Nephron (organoid): Measurements from ENCODE around the gene PHLPP1.

ENCODE experiments used
- H3K27ac Mint-ChIP-seq, 3 experiments: 2 replicates each; pipeline ENCODE4 v1.8.0; 2020; ENCODE audit warnings: mixed read lengths in 3 of 3, mild to moderate bottlenecking in 2 of 3, moderate library complexity in 1 of 3
- H3K27me3 Mint-ChIP-seq: 2 replicates; pipeline ENCODE4 v1.8.0; 2021; ENCODE audit warnings: low read depth, mild to moderate bottlenecking, moderate library complexity, mixed read lengths
- H3K36me3 Mint-ChIP-seq: 2 replicates; pipeline ENCODE4 v1.8.0; 2020; ENCODE audit warnings: low read depth, mixed read lengths
- H3K4me1 Mint-ChIP-seq: 2 replicates; pipeline ENCODE4 v1.8.0; 2020; ENCODE audit warnings: mixed read lengths
- H3K4me3 Mint-ChIP-seq, 3 experiments: 2 replicates each; pipeline ENCODE4 v1.8.0; 2020; ENCODE audit warnings: mild to moderate bottlenecking in 3 of 3, mixed read lengths in 3 of 3, moderate library complexity in 2 of 3
- H3K9me3 Mint-ChIP-seq: 2 replicates; pipeline ENCODE4 v1.8.0; 2020; ENCODE audit warnings: mixed read lengths
- CTCF ChIP-seq, 3 experiments: fragments of 200-600 bp; sonication (generic); IDR thresholded peaks; one replicate each; pipeline ENCODE4 v1.5.0; 2021; ENCODE audit warnings: antibody characterized with exemption in 3 of 3; ENCODE audit not compliant: unreplicated experiment in 3 of 3

Gene PHLPP1

GRCh38 chr18:62715436-62715758 is at the start of gene PHLPP1:
Gene PHLPP1 (plus strand): TSS chr18:62715541. CDS start chr18:62715684, 143 bp downstream.
- peaks cover 39% of the 10 kb centered on the region for H3K4me1 Mint-ChIP-seq
- no peaks in the 10 kb centered on the region for H3K27me3 Mint-ChIP-seq

GRCh38 chr18:62669225-62669624 is 46.1 kb upstream of the PHLPP1 start:
- peaks cover 20% of the 10 kb centered on the region for H3K9me3 Mint-ChIP-seq
- TF ChIP-seq CTCF (IDR thresholded peaks at IDR 0.05; ENCODE audit: unreplicated experiment in 3 of 3), result no peak
- H3K4me1 Mint-ChIP-seq, result no peaks in the 10 kb centered on the region
- no peaks in the 10 kb centered on the region for H3K36me3 Mint-ChIP-seq
- no peak overlapping the region for H3K27ac Mint-ChIP-seq
- H3K4me3 Mint-ChIP-seq, result no peak overlapping the region
- no peaks in the 10 kb centered on the region for H3K27me3 Mint-ChIP-seq

More at GRCh38 chr18:62715436-62715758, at the start of gene PHLPP1:
- no peaks in the 10 kb centered on the region for H3K9me3 Mint-ChIP-seq
- H3K27ac Mint-ChIP-seq, result peak within 1 kb of the TSS; percentile 94 to 97 (median 95)
- H3K36me3 Mint-ChIP-seq, result no peaks in the 10 kb centered on the region
- no peak for TF ChIP-seq CTCF (IDR thresholded peaks at IDR 0.05; ENCODE audit: unreplicated experiment in 3 of 3)
- H3K4me3 Mint-ChIP-seq, result peak within 1 kb of the TSS; percentile 83 to 86 (median 84)

- H3K9me3 Mint-ChIP-seq, result peaks cover 28% of the 10 kb centered on the region
- H3K27ac Mint-ChIP-seq, result no peak overlapping the region
- H3K4me1 Mint-ChIP-seq, result no peaks in the 10 kb centered on the region
- TF ChIP-seq CTCF (IDR thresholded peaks at IDR 0.05; ENCODE audit: unreplicated experiment in 3 of 3), result no peak
- no peaks in the 10 kb centered on the region for H3K27me3 Mint-ChIP-seq
- no peaks in the 10 kb centered on the region for H3K36me3 Mint-ChIP-seq
- H3K4me3 Mint-ChIP-seq, result no peak overlapping the region
These were observed 44.8 kb upstream of the PHLPP1 start for GRCh38 chr18:62670573-62670972.

- Mint-ChIP-seq H3K4me1 (no peaks in the 10 kb centered on the region), H3K4me3 (no peak overlapping the region), H3K27ac (no peak overlapping the region), H3K36me3 (no peaks in the 10 kb centered on the region), H3K9me3 (peaks cover 28% of the 10 kb centered on the region), H3K27me3 (no peaks in the 10 kb centered on the region)
- no peak for TF ChIP-seq CTCF (IDR thresholded peaks at IDR 0.05; ENCODE audit: unreplicated experiment in 3 of 3)
These were observed 42.7 kb upstream of the PHLPP1 start for GRCh38 chr18:62672600-62672999.

- no peak overlapping the region for H3K4me3 Mint-ChIP-seq
- H3K4me1 Mint-ChIP-seq, result no peaks in the 10 kb centered on the region
- H3K9me3 Mint-ChIP-seq, result peaks cover 8% of the 10 kb centered on the region
- no peaks in the 10 kb centered on the region for H3K27me3 Mint-ChIP-seq
- H3K36me3 Mint-ChIP-seq, result no peaks in the 10 kb centered on the region
- no peak for TF ChIP-seq CTCF (IDR thresholded peaks at IDR 0.05; ENCODE audit: unreplicated experiment in 3 of 3)
- no peak overlapping the region for H3K27ac Mint-ChIP-seq
These were observed 36.4 kb upstream of the PHLPP1 start for GRCh38 chr18:62678847-62679485.

GRCh38 chr18:62682371-62682770 is 33.0 kb upstream of the PHLPP1 start:
- TF ChIP-seq CTCF (IDR thresholded peaks at IDR 0.05; ENCODE audit: unreplicated experiment in 3 of 3), result no peak
- no peaks in the 10 kb centered on the region for H3K4me1 Mint-ChIP-seq
- H3K9me3 Mint-ChIP-seq, result no peaks in the 10 kb centered on the region
- H3K27ac Mint-ChIP-seq, result peak overlapping the region in 1 of 3 experiments; percentile 6
- no peaks in the 10 kb centered on the region for H3K36me3 Mint-ChIP-seq
- no peak overlapping the region for H3K4me3 Mint-ChIP-seq
- no peaks in the 10 kb centered on the region for H3K27me3 Mint-ChIP-seq
